Transverse colon (tissue), 4 donors: Measurements from ENCODE around the gene LSM7.

Experiments
- POLR2A ChIP-seq: fragments of 450-650 bp; IDR thresholded peaks from one replicate; pipeline ENCODE4 v1.6.1; 2016; ENCODE audit warnings: antibody characterized with exemption, mild to moderate bottlenecking, moderate library complexity
- POLR2AphosphoS5 ChIP-seq, 3 donors: sonication (generic); formaldehyde crosslinking; IDR thresholded peaks; one replicate each; pipeline ENCODE4 v1.6.1; 2016; ENCODE audit warnings: antibody characterized with exemption in 3 of 3
- TF ChIP-seq, protein P1 (sequence below), 5 experiments: fragments of 200-600 bp in 3 of 5; fragments of 450-650 bp in 2 of 5; sonication (generic) in 3 of 5; IDR thresholded peaks; 1 replicate in 2 of 5; 2 replicates in 3 of 5; pipeline ENCODE4 v1.5.1; 2016 to 2017; ENCODE audit warnings: antibody characterized with exemption in 5 of 5, inconsistent platforms in 3 of 5, mild to moderate bottlenecking in 2 of 5, moderate library complexity in 1 of 5

DNA sequence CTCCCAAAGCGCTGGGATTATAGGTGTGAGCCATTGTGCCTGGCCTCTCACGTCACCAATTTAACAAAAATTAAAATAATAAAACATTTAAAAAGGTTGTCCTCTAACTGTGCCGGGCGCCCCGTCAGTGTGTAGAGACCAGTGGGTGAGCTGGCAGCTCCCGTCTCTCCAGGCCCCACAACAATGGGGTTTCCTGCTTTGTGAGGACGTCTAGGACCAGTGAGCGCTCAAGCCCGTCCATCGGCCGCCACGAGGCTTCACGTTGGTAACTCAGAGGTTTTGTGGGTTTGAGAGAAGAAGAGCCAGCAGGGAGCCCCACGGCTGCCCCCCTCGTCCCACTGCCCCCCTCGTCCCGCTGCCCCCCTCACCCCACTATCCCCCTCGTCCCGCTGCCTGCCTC, 4.7 kb downstream of the LSM7 start:
- TF ChIP-seq, protein P1, sequence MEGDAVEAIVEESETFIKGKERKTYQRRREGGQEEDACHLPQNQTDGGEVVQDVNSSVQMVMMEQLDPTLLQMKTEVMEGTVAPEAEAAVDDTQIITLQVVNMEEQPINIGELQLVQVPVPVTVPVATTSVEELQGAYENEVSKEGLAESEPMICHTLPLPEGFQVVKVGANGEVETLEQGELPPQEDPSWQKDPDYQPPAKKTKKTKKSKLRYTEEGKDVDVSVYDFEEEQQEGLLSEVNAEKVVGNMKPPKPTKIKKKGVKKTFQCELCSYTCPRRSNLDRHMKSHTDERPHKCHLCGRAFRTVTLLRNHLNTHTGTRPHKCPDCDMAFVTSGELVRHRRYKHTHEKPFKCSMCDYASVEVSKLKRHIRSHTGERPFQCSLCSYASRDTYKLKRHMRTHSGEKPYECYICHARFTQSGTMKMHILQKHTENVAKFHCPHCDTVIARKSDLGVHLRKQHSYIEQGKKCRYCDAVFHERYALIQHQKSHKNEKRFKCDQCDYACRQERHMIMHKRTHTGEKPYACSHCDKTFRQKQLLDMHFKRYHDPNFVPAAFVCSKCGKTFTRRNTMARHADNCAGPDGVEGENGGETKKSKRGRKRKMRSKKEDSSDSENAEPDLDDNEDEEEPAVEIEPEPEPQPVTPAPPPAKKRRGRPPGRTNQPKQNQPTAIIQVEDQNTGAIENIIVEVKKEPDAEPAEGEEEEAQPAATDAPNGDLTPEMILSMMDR (IDR thresholded peaks at IDR 0.05) = no peak
- TF ChIP-seq POLR2AphosphoS5 (IDR thresholded peaks at IDR 0.05) (no peak), POLR2A (no peak)
